ENCODE results near the gene RAB1B.
"Not testable (repeated sequence)": the region's sequence is repeated elsewhere in the genome, so short reads cannot be mapped to it uniquely, and the experiment has no call there.

RAB1B gene

DNA sequence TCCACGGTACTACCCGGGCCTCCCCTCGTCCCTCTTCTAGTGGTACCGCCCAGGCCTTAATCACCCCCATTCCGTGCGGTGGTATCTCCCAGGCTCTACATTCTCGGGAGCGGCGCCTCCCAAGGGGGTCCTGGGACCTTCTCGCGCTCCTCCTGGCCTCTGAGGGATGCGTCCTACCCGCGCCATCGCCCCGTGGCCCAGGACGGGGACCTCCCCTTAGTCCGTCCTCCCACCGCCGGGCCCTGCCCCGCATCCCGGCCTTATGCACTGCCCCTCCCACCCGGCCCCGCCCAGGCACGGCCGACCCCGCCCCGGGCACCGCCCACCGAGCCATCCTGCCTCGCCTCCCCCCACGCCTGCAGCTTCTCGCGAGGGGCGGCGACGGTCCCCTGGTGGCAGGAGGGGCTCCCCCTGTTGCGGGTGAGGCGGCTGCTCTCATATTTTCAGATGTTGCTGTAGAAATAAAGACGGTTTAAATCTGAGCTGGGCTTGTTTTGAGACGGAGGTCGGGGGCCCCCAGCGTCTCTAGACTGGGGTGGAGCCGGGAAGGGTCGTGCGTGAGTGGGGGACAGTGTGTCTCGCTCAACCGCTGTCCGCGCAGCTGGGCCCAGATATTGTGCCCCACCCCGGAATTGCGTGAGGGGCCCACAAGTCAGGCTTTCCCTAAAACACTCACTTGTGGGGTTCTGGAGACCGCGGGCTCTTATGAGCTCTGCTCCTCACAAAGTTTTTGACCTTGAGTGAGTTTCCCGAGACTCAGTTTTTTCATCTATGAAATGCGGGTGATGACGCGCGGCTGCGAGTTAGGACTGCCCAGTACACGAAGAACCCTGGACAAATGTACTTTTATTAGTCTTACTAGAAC, 828 bp upstream of the RAB1B start:
- peak; percentile 77 for DNase-seq

DNA sequence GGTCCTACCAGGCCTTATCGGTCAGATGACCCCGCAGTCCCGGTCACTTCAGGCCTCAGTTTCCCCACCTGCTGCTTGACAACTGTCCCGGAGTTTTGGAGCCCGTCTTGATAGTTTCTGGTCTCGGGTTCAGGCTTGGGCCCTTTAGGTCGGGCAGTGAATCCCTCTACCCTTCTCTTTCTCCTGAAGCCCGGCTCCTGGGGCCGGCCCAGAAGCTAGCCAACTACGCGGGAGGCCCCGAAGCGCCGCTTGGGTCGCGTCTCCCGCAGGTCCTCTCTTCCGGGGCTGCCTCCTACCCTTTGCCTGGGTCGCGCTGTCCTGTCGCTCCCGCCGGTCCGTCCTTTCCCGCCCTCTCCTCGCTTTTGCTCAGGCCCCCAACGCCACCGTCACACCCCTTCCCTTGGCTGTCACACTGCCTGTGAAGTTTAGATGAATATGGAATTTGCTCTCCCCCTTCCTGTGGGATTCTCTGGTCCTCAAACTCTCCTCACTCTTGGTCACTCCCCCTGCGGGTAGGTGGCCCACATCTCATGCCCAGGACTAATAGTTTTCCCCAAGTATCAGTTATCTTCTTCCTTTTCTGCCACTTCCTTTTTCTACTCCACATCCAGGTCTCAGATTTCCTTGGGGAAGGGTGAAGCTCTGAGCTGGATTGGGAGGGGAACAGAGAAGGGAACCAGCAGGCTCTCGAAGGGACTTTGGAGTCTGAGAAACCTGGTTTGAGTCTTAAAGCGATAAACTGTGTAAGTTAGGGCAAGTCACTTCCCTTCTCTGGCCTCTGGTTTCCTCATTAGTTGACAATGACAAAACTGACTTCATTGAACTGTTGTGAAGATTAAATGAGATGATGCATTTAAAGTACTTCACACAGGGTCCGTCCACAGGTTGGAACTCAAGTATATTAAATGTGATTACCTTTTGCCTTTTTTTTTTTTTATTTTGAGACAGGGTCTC, 790 bp downstream of the RAB1B start:
- peak; percentile 31 for DNase-seq

DNA sequence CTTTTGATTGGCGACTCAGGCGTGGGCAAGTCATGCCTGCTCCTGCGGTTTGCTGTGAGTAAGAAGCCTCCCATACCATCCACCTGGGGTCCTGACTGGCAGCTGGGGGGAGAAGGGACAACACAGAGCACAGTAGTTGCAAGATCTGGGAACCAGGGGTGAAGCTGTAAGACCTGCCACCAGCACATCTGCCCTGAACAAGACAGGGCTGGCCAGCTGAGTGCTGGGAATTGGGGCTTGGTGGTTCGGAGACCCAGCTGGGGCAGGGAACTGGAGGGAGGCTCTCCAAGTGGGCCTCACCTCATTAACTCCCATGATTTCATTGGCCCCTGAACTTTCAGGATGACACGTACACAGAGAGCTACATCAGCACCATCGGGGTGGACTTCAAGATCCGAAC, 3.4 kb downstream of the RAB1B start:
- DNase-seq, result no peak

DNA sequence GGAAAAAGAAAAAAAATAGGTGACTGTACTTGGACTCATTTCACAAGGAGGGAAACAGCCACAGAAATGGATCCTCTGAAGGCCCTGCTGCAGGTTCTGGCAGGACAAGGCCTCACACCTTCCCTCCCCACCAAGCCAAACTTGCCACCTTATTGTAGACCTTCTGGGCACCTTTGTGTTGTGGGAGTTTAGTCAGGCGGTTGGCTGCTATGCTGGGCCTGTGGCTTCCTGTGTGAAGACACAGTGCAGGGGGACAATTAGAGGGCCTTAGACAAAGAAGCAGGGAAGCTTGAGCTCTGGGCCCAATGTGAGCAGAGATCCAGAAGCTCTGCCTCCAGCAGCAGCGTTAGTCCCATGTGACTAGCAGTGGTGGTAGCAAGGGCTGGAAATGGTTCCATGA, 4.2 kb downstream of the RAB1B start:
- DNase-seq, result no peak

DNA sequence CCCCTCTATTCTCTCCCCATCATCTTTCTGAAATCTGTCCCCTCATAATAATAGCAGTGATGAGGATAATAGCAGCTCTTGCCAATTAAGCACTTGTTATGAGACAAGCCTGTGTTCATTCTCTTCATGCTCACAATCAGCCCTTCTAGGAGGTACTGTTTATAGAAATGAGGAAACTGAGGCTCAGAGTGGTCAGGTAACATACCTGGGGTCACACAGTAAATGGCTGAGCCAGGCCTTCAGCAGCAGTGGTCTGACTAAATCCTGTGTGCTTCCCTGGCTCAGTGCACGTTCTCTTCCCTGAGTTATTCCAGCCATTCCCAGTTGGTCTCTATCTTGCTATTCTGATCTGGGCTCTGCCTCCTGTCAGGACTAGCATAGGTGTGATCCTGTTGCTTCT, 5.8 kb downstream of the RAB1B start:
- no peak for DNase-seq

DNA sequence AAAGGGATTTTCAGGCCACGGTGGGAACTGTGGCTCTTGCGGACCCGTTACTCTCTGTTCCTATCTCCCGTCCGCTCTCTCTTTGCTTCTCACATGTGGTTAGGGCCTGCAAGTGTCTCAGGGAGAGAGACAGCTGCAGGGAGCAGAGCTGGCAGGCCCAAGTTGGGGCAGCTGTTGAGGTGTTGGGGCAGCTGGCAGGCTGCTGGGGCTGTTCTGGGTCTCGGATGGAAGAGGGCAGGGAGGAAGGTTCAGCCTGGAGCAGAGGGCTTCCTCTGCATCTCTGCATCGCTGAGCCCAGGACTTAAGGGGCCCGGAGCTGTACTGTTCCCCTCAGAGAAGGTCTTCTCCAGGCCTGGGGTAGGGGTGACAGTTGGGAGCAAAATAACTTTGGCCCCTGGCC, 7.0 kb downstream of the RAB1B start:
- no peak for DNase-seq

- DNase-seq, result no peak
Measured at GRCh38 chr11:66275984-66276612, 7.7 kb downstream of the RAB1B start.

GRCh38 chr11:66276619-66277018, 8.2 kb downstream of the RAB1B start:
- not testable (repeated sequence) for DNase-seq

DNA sequence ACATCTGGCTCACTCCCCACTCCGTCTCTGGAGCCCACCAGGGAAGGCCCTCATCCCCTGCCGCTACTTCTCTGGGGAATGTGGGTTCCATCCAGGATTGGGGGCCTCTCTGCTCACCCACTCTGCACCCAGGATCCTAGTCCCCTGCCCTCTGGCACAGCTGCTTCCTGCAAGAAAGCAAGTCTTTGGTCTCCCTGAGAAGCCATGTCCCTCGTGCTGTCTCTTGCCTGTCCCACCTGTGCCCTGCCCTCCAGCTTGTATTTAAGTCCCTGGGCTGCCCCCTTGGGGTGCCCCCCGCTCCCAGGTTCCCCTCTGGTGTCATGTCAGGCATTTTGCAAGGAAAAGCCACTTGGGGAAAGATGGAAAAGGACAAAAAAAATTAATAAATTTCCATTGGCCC, 8.6 kb downstream of the RAB1B start:
- DNase-seq, result not testable (repeated sequence)

DNA sequence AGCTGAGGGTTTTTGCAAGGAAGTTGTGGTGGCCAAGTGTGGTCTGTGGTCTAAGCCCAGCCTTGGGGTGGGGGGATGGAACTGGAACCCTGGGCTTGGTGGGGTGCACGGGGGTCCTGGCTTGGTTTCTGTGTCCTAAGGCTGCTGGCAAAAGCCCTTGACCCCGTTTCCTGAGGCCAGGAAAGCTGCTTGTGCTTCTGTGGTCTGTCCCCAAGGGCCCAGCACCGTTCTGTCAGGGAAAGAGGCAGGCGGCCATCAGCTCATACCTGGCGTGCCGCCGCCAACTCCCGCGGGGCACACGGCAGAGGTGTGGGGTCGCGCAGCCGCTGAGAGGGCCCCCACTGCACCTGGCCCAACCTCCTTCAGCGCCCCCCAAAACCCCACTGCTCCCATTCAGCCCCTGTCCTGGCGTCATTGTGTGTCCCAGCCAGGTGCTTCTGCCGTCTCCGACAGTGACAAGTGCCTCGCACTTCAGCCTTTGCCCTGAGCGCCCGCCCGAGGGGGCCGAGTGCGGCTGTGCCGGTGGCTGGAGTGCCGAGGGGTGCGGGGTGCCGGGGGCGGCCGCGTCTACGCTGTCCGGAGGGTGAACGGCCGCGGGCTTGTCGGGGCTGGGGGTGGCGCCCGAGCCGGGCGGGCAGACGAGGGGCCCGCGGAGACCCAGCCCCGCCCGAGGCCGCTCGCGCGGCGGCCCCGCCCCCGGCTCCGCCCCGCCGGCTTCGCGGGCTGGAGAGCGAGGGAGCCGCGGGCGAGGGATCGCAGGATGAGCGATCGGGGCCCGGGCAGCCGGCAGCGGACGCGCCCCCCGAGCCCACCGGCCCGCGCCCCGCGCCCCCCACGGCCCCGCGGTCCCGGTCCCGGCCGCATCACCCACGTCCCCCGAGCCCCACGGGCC, 9.3 kb downstream of the RAB1B start, which contains the start of gene CNIH2:
TSS of gene CNIH2 (plus strand) at position 705 of the 892 bp plus-strand sequence. CDS start 282 bp downstream, outside the sequence.
- peak; percentile 35 for DNase-seq

DNA sequence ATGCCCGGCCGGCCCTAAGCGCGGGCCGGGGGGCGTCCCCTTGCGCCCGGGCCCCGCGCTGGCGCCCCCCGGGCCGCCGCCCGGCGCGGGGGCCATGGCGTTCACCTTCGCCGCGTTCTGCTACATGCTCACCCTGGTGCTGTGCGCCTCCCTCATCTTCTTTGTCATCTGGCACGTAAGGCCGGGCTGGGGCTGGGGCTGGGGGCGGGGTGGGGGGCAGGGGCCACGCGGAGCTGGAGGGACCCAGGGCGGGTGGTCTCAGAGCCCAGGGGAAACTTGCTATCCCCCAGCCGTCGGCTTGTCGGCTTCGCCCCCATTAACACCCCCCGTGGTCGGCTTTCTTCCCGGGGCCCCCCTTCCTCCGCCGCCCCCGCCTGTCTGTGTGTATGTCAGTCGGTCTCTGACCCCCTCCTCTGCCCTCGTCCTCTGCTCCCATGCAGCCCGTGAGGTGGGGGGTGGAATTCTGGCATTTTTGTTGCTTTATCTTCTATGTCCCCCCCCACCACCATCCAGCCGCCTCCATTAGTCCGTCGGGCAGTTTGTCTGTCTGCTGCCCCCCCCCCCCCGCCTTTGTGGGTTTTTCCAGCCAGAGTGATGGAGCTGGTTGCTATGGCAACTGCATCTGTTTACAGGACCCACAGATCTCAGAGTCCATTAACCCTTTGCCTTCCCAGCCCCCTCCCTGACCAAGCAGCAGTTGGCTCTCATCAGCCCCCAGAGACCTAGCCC, 10.1 kb downstream of the RAB1B start:
- peak; percentile 50 for DNase-seq

GRCh38 chr11:66279092-66279734, 10.8 kb downstream of the RAB1B start:
- peak; percentile 71 for DNase-seq

DNA sequence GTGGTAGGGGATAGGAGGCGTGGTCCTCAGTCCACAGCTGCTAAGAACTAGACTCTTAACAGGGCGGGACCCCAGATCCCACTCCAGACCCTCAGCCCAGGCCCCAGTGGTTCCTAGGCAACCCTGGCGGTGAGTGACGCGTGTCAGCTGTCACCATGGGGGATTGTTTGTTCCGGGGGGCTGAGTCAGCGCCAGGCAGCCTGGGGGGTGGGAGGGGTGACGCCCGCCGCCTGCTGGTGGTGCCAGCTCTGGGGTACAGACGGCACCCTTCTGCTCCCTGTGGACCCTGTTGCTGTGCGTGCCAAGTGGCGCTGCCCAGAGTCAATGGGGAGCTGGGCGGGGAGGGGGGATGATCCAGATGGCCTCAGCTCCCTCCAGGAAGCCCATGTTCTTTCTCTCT, 12.0 kb downstream of the RAB1B start:
- peak; percentile 92 for DNase-seq

GRCh38 chr11:66281001-66281400, 12.6 kb downstream of the RAB1B start:
- DNase-seq, result no peak

GRCh38 chr11:66281776-66282467, 13.5 kb downstream of the RAB1B start:
- DNase-seq, result no peak

DNA sequence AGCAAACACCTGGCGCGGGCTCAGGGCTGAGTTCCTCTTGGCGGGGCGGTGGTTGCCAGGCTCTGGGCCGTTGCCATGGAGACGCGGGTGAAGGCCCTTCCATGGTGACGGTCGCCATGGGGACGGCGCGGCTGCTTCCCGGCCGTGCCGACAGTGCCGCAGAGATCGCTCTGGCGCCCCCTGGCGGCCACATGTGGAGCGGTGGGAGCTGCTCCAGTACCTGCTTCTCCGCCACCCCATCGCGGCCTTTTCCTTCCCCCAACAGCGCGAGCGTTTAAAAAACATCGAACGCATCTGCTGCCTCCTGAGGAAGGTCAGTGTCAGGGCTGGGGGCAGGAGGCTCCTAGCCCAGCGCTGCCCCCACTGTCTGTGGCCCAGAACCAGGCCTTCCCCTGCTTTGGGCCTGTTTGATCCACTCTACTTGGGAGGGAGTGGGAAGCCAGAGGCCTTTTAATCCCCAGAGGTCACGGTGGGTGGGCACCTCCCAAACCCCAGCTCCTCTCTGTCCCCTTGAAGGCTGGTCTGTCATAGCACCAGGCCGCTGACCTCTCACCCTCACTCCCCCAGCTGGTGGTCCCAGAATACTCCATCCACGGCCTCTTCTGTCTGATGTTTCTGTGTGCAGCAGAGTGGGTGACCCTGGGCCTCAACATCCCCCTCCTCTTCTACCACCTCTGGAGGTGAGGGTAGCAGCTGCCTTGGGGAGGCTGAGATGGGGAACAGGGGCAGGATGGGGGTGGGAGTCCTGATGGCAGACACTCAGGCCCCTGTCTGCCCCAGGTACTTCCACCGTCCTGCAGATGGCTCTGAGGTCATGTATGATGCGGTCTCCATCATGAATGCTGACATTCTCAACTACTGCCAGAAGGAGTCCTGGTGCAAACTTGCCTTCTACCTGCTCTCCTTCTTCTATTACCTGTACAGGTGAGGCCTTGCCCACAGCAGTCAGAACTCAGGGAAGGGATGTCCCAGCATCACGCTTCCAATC, 14.3 kb downstream of the RAB1B start:
- peak; percentile 97 for DNase-seq

- no peak for DNase-seq
Measured at GRCh38 chr11:66283461-66284105, 15.1 kb downstream of the RAB1B start.

DNA sequence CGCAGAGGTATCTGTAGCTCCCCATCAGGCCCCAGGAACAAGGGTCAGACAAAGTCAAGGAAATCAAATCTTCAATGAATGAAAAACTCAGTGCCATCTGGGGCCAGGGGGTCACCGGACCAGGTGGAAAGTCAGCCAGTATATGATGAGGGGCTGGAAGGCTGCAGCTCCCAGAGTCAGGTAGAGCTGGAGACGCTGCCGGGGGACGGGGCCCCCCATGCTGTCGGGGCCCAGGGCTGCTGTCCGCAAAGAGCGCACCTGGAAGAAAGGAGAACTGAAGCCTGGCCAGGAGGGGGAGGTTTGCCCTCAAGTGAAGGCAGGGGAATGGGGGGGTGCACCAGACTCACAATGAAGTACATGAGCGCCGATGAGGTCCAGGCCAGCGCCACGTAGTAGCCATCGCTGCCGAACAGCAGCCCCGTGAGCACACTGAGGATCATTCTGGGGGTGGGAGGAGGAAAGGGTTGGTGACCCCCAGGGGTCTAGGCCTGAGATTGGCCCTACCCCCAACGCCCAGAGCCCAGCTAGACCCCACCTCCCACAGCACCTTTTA, 16.2 kb downstream of the RAB1B start:
- DNase-seq, result no peak
